Kidney capillary endothelial cell (primary cell): ENCODE data around the gene TFCP2L1.

ENCODE experiments used
- DNase-seq: peaks from one replicate; pipeline ENCODE4 v3.0.0-alpha.2; 2018; ENCODE audit warnings: low spot score

Gene TFCP2L1

DNA sequence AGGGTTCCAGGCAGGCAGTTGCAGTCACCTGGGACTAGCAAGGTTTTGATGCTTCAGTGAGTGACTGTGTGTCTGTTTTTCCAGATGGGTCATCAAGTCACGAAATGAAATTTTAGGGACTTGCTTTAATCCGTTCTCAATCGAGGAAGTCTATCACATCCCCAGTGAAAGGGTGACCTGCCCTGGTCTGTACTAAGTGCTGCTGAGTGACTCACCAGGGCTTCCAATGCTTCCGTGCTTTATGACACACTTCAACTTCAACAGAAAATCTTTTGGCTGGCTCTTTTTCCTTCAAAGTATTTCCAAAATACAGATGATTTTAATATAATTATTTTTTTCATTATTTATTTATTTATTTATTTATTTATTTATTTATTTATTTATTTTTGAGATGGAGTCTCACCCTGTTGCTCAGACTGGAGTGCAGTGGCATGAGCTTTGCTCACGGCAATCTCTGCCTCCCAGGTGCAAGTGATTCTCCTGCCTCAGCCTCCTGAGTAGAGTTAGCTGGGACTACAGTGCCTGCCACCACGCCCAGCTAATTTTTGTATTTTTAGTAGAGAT lies 18.4 kb downstream of the TFCP2L1 start:
- no peak for DNase-seq

DNA sequence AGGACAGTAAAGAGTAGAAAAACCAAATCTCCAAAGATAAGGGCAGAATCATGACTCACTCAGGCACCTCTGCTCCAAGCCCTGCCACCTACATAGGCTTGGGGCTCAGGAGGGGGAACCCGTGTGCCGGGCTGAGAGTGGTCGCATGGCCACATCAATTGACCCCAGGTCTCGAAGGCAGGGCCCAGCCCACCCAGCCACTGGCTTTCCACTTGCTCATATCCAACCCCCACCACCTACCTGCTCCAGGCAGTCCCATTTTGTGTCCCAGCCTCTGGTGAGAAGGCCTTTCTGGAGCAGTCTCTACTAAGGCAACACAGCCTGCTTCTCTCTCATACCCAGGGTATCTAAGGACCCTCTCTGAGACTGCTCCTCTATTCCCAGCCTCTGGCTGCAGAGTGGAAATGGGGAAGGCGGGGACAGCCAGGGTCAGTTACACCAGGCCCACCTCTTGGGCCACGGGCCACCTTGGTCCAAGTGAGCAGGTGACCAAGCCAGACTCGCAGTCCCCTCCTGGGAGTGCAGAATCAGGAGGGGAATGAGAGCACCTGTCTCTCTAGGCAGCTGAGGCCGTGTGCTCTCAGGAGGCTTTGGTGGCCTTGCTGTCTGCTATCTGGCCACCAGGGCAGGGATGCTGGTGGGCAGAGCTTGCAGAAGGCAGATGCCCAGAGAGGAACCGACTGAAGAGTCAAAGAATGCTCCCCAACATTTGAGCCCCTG lies 20.8 kb downstream of the TFCP2L1 start:
- DNase-seq: no peak

DNA sequence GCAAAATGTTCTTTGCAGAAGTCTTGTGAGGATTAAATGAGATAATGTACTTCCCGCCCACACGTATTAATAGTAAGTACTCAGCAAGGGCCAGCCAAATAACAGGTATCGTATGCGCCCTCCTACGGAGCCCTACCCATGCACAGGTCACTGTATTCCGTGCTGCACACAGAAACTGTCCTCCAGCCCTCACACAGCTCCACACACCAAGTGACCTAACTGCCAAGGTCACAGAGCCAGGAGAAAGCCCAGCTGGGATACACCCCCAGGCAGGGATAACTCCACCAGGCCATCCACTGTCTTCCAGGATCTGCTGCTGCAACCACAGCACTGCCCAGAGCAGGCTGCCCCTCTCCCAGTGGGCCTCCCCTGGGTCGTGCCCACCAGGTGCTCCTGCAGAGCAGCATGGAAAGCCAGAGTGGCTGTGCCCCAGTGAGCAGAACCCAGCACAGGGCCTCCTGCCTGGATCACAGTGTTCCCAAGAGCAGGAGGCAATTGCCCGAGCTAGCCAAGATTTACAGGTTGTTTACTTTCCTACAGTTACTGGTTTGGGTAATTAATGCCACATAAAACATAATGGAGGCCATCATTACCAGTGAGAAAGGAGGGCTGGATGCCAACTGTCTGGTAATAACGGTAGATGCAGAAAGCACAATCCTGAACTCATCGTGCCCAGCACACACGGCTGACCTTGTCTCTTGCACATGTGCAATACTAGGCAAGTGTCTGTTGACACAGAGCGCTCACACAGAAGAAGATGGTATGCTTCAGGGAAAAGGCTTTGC lies 24.4 kb downstream of the TFCP2L1 start:
- DNase-seq: no peak

DNA sequence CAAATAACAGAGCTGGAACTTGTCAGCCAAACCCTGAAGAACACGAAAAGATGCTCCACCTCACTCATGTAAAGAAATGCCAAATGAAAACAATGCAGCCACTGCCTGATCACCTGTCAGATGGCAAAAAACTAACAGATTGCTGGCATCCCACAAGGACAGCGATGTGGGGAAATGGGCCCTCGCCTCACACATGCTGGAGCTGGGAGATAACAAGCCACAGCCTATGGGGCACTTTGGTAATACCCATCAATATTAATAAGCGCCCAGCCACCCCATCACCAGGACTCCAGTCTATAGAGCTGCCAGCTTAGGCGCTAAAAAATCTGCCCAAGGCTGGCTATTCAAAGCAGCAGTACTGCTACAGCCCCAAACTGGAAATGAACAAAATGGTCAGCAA lies 27.0 kb downstream of the TFCP2L1 start:
- no peak for DNase-seq

DNA sequence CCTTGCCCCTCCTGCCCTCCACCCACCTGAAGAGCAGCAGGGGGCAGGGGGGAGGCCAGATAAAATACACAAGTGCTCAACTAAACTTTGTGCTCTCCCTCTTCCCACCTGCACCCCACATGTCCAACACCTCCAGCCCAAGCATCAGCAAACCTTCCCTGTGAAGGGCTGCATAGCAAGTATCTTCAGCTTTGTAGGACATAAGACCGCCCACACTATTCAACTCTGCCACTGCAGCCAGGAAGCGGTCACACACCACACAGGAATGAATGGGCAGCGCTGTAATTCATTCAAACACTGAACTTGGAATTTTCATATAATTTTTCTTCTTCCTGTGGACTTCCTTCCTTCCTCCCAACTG lies 27.5 kb downstream of the TFCP2L1 start:
- DNase-seq: peak; percentile 50

DNA sequence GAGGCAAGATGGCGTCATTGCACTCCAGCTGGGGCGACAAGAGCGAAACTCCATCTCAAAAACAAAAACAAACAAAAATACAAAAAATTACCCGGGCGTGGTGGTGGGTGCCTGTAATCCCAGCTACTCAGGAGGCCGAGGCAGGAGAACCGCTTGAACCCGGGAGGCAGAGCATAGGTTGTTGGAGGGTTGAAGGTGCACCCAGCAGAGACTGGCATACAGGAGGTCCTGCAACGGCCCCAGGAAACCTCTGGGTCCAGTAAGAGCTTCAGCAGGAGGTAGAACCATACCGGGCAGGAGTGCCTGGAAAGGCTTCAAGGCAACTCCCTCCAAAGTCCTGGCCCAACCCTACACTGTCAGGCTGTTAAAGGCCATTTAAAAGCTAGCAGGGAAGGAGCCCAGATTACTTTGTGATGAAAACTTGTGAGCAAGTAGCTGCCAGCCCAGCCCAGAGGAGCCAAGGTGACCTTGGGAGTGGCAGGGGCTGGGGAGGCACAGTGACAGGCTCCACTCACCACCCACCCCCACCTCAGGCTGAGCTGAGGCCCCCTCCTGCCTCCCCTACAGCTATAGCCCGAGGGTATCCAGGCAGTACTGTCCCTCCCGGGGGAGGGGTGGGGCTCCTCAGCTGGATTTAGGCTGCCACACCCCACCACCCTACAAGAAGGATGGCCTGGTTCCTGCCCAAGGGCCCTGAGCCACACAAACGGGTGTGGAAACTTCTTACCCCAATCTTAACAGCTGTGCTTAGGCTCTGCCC lies 28.1 kb downstream of the TFCP2L1 start:
- no peak for DNase-seq

DNA sequence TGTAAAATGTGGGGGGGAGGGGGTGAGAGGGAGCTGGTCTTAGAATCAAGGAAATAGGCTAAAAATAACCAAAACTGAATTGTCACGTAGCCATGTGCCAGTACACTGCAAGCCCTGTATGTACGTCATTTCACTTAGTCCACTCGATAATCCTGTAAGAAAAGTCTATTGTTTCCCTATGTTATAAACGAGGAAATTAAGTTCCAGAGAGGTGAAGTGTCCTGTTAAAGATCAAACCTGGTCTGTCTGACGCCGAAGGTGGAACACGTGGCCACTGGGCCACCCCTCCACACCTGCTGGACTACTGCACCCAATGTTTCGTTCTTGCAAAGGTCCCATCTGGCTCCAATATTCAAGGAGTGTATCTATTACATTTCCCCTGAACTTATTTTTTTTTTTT lies 29.6 kb downstream of the TFCP2L1 start:
- no peak for DNase-seq

DNA sequence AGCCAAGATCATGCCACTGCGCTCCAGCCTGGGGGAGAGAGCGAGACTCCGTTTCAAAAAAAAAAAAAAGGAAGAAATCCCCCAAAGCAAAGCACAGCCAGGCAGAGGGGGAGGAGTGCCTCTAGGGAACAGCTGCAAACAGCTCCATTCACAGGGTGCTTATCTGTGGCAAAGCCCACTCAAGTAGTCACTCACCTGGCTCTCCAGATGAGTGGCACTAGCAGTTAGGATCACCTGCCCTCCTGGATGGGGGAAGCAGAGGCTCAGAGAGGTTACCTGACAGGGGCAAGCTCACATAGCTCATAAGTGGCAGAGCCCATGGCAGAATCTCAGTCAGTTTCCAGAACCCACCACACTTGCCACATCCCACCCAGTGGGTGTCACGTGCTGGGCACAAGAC lies 30.3 kb downstream of the TFCP2L1 start:
- DNase-seq: no peak

DNA sequence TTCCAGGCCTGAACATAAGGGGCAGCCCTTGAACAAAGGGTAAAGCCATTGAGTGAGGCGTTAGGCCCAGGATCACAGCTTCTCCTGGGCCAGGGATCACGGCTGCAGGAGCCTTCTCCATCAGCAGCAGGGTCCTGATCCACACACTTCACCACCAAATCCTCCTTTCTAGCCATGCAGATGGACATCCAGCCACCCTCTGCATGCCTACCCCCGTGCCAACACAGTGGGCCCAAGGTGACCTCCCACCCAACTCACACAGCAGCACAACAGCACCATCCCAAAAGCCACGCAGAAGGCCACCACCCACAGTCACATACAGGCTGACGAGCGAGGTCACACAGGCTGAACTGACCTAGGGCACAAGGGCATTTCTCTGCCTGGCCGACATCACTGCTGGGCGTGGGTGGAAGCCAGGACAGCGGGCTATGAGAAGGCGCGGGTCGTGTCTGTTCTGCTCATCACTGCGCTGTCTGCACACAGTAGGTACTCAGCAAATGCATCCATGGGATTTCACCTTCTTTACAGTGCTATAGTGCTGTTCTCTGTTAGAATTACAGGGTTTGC lies 31.2 kb downstream of the TFCP2L1 start:
- DNase-seq: no peak

DNA sequence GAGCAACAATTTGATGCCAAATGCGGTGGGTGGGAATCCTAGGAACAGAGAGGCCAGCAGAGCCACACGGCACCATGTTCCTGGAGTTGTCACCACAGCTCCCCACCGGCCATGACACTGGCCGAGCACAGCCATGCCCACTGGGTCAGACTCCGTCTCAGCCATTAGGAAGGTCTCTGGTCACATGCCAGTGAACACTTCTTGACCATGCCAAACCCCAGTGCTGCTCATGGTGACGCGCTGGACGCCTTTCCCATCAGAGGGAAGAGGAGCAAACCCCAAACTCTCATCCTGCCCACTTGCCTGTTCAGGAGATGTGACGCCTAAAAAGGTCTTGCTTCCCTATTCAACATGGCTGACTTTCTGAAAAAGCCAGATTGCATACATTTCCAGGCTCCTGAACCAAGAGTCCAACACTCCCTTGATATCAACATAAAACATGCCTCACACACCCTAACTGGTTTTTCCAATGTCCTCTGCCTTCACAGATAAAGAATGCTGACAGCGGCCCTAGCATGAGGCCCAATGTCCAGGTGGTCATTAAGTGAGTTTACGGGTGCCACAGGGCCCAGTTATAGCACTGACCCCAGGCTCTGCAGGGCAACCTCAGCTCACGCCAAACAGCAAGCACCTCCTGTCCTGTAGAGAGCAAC lies 31.9 kb downstream of the TFCP2L1 start:
- no peak for DNase-seq

DNA sequence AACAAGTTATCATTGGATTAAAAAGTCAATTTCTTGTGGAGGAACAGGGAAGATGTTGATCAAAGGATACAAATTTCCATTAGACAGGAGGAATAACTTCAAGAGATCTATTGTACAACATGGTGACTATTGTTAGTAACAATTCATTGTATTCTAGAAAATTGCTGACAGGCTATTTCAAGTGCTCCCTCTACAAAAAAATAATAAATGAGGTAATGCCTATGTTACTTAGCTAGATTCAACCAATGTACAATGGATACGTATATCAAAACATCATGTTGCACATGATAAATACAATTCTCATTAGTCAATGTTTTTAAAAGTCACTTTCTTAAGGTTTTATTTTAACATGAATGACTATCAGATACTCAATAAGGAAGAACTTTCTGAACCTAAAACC lies 33.5 kb downstream of the TFCP2L1 start:
- no peak for DNase-seq

DNA sequence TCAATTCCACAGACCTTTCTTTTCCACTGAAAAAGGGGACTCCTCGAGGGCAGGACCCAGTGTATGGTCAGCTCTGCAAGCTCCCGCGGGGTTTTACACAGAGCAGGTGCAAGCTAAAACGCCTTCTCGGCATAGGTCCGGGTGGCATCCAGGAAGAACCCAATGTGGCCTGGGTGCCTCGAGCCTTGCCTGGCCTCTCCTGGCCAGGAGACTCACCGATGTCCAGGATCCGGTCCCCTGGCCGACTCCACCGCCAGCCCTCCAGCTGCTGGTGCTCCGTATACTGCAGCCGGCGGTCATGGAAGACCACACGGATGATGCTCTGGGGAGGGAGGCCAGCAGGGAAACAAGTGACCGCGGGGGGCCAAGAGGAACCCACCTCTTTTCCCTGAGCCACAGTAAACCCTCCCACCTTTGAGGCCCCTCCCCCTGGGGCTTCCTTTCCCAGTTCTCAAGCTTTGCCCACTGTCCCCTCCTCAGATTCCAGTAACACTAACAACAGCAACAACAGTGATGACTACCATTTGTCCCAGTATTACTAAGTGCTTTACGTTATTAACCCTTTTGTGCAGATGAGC lies 36.1 kb downstream of the TFCP2L1 start:
- no peak for DNase-seq

DNA sequence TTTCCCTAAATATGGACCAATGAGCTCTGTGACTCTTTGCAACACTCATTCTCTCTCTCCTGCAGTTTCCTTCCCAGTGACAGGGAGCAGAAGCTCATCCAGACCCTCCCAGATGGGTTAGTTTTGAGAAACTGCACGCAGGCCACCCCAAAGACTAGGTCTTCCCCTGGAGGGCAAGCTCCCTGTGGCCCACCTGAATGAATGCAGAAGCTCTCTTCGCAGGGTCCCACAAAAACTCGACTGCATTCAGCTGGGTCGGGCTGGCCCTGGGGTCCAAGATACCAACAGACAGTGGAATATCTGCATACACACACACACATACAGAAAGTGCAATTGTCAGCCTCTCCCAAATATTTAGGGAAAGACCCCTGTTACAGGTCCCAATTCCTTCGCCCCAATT lies 37.0 kb downstream of the TFCP2L1 start:
- no peak for DNase-seq

DNA sequence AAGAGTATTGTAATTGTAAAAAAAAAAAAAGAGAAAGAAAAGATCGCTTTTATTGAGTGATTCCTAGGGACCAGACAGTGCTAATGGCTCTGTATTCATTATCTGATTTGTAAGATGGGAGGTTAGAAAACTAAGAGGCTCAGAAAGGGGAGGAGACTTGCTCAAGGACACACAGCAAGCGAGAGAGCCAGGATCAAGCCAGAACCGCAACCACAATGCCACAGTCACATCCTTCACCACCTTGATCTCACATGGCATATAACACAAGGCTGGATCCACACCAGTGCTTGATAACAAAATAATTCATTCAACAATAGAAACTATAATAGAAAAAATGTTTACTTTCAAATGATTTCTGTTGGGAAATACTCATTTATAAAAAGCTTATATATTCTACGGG lies 37.5 kb downstream of the TFCP2L1 start:
- DNase-seq: no peak

DNA sequence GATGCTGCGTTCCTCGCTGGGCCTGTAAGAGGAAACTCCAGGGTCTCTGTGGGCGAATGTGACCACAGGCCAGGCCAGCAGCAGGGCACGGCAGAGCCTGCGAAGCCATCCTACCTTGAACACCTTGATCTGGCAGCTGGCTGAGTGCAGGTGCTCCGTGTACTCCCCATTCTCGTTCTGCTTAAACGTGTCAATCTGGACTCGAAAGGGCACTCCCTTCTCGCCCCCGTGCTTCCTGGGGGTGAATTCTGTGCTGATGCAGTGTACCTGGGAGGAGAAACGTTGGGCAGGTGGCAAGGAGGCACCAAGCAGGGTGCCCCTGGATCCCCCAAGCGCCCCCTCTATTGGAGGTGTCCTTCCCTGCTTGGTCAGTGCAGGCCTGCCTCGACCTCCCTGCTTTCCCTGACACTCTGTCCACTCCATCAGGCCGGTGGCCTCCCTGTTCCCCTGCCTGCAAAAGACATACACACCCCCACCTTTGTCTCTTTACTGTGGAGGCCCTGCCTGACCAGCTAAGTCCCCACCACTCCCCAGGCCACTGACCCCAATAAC lies 38.2 kb downstream of the TFCP2L1 start:
- DNase-seq: no peak

DNA sequence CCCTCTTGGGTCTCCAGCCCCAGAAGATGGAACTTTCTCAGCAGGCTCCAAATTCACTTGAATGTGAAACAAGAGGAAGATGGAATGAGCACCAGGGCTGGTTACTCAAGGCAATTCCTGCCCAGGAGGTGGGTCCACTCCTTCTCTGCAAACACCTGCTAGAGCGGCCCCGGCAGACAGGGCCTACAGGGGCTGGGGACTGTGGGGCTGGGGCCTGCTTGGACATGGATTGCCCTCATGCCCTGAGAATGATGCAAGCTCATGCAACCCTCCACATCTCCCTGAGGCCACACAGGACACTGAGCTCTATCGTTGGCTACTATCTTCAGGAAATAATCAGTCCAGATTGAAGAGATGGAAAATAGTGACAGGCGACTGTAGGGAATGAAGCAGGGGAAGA lies 39.1 kb downstream of the TFCP2L1 start:
- no peak for DNase-seq

DNA sequence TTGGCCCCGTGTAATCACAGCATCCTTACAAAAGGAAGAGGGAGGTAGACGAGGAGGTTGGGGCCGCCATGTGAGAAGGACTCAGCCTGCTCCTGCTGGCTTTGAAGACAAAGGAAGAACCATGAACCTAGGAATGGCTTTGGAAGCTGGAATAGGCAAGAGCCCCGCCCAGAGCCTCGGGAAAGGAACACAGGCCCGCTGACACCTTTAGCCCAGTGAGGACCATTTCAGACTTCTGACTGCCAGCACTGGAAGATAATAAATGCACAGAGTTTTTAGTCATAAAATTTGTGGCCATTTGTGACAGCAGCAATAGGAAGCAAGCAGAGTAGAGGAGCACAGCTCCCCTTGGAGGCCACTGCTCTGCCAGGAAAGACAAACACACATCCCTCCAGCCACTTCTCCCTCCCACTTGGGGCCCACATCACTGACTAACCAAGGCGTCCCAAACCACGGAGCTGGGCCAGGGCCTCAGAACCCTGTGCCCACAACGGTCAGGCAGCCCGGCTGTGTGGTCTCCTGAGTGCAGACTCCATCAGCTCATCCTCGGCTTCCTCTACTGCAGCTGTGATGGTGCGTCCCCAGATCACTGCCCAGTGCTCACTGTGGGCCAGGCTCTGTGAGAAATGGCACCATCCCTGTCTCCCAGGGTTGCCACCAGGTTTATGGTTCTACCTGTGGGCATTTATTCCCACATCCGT lies 39.7 kb downstream of the TFCP2L1 start:
- DNase-seq: no peak

DNA sequence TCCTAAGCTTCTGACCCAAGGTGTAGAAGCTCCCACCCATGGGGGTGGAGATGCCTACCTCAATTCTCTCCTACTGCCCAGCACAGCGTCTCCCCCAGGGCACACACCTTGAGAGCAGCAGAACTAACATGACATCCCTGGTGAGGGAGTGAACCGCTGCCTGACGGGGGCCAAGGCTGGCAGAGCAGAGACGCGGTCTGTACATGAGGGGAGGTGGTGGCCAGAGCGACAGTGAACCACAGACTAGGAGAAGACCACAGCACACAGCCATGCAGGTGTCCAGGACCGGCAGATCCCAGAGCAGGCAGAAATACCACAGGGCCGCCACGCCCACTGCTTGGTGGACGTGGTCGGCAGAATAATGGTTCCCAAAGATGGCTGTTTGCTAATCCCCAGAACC lies 40.4 kb downstream of the TFCP2L1 start:
- DNase-seq: no peak

DNA sequence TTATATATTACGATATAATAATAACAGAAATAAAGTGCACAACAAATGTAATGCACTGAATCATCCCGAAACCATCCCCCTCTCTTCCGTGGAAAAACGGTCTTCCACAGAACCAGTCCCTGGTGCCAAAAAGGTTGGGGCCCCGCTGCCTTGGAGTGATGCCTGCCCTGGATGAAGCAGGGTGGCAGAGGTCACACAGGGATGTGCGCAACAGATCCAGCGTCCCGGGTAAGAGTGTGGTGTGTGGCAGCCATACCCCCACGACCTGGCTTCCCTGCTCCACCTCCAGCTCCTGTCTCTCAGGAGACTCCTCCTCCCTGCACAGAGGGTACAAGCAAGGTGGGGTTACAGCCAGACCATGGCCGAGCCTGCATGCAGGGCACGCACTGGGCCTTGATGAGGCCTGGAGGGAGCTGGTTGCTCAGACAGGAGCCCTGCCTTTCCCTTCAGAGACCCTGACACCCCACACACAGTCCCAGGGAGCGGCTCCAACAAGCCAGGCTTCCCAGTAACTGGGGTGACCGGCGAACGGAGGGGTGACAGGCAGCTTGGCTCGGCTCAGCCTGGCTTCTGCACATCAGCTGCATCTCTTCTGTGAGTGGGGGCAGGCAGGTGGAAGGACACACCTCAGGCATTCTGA lies 41.1 kb downstream of the TFCP2L1 start:
- no peak for DNase-seq

DNA sequence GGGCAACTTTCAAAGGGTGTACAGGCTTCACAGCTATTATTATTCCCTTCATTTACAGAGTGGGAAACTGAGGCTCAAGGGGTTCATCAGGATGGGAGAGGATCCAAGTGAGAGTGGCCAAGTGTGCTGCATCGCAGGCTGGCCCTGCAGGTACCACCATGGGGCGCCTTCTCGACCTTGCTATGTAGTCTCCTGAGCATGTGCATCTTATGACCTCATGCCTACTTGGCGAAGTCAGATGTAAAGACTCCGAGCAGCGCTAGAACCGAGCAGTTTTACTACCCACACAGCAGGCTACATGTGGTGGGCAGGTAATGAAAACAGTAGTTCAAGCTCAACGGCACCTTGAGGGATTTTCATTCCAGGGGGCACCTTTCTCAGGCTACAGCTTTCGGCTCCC lies 42.0 kb downstream of the TFCP2L1 start:
- no peak for DNase-seq
